Stimulated activated CD4-positive, alpha-beta T cell treated with anti-CD3 and anti-CD28 coated beads, Interleukin-4, amount 100 ng/mL, for 4 hours (primary cell): ENCODE results near the gene RPS6KC1.

ENCODE experiments used
- DNase-seq, 2 experiments: peaks; one replicate each; pipeline ENCODE4 v3.0.0-alpha.2; 2020

Gene RPS6KC1

GRCh38 chr1:213249395-213249794, 198.4 kb downstream of the RPS6KC1 start:
- DNase-seq = no peak

DNA sequence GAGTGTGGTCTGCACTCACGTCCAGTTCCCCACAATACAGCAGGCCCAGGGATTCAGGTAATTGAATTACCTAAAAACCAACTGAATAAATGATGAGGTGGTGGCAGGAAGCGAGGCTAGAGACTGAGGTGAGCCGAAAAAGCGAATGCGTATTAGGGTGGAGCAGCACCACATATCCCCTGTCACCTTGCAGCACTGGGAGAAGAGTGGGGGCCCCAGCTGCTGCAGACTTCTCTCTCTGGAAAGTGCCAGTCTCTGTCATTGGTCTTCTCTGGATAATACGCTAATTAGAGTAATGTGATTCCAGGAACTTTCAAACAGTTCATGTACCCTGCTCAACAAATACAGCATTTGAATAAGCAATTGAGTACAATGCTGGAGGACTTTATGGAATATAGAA, 199.0 kb downstream of the RPS6KC1 start:
- no peak for DNase-seq

DNA sequence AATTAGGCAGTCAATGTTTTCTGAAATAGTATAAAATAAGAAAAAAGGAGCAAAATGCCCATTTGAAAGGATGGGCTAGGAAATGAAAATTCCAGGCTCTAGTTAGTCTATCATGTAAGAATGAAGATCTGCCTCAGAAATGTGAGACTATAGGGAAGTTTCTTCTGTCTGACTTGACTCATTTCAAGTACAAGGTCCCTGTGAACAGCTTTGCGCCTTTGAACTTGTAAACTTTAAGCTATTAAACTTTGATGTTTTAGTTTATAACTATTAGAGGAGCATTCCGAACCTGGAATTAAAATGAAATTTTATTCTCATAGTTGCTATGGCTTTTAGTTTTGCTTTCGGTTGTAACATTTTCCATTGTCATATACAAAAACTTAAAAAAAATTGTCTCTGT, 199.4 kb downstream of the RPS6KC1 start:
- no peak for DNase-seq

DNA sequence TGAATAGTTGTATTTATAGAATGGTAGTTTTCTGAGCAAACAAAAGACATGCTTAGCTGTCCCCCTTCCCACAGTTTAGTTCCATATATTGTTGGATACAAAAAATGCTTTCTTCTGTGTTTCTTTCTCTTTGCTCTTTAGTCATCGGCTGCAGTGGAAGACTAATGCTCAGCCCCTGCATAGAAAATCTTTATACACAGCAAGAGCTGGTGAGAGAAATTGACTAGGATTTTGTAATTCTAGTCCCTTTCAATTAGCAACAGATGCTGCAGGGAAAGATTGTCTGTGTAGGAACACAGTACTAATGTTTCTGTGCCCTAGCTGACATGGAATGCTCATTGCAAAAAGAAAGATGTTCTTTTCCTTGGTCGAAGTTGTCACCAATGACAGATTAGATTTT, 200.9 kb downstream of the RPS6KC1 start:
- DNase-seq = no peak

DNA sequence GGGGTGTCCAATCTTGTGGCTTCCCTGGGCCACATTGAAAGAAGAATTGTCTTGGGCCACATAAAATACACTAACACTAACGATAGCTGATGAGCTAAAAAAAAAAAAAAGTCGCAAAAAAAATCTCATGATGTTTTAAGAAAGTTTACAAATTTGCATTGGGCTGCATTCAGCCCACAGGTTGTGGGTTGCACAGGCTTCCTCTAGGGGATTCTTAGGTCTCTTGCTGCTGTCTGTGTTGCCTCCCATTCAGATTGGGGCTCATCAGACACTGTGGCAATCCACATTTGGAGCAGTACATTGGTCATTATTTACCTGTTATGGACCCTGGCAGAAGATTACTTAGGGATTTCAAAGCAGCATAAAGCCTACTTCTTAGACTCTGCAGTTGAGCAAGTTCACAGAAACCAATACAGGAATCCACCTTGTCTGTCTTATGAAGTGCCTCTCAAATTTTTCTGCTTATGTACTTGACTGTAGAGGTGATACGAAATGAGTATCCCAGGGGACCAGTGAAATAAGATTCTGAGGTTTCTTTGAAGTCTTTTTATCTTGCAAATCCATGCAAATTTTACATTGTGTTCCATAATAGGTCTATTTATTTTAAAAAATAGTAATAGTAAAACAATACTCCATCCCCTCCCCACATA, 205.5 kb downstream of the RPS6KC1 start:
- DNase-seq = no peak

DNA sequence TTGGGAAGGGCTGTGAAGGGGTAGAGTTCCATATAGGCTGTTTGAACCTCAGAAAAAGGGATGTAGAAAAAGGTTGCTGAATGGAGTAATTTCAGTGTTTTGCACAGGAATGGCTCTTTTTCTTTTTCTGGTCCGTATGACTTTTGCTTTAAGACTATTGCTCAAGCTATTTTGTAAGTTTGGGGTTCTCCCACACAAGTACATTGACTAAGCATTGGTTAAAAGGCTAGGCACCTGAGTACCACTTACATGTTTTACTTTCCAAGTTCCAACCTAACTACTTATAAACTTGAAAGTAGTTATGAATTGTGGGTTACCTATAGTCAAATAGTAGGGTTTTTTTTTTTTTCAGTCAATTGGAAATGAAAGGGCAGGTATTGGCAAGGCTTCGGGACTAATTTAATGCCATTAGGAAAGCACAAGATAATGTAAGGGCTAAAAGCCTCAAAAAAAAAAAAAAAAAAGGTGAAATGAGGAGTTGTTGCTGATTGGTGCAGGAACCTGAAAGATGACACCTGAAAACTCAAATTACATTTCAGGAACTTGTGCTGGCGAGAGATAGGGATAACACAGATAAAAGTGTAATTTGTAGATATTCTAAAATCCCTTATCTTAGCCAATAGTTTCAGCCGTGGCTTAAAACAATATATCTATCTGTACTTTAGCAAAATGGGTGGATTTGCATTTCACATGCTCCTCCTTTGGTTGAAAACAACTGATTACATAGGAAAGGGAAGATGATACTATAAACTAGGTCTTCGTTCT, 209.5 kb downstream of the RPS6KC1 start:
- no peak for DNase-seq

- no peak for DNase-seq
These were observed 213.5 kb downstream of the RPS6KC1 start for GRCh38 chr1:213264531-213264930.

- no peak for DNase-seq
These were observed 216.1 kb downstream of the RPS6KC1 start for GRCh38 chr1:213266983-213267772.

GRCh38 chr1:213268221-213268620, 217.2 kb downstream of the RPS6KC1 start:
- DNase-seq = no peak

GRCh38 chr1:213269829-213270228, 218.8 kb downstream of the RPS6KC1 start:
- DNase-seq = no peak

DNA sequence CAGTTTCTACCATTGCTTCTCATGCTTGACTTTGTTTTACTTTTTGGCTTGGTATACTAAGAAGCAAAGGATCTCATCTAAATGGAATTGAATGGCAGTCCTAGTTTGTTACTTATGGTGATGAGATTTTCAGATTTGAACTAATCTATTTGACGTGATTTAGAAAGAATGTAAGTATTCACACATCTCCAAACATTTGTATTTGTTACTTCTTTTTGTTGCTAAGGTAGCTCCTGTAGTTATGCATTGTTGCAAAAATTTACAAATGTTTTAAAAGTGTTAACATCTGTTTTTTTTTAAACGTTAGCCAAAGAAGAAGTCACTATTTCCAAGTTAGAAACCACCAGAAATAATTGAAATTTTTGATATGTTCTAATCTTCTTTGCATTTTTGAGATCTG, 222.5 kb downstream of the RPS6KC1 start:
- no peak for DNase-seq

DNA sequence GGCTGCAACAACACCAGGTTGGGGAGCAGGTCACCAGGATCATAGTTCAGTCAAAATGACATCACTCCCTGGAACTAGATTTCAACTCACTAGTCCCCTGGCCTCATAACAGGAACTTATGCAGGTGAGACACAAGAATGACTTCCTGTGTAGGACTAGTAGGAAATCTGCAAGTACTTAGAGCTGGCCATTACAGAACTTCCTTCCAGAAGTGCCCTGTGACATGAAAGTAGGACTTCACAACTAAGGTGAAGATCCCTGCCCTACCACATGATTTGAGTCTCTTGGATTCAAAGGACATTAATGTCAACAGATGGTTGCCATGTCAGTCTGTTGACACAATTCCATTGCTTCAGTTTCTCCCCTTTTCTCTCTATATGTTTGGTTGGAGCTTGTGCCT, 223.1 kb downstream of the RPS6KC1 start:
- DNase-seq = no peak

DNA sequence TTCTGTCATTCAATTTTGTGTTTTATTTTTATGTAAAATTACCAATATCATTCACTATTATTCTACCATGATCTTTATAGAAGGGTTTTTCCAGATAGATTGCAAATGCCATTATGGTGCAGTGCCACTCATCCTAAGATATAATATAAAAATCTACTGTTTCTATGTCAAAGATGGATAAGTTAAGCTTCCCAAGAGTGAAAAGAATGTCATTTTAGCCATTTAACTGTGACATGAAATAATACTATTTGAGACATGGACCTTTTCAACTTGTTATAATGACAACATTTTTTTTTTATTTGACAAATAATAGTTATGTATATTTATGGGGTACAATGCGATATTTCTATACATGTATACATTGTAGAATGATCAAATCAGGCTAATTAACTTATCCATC, 224.3 kb downstream of the RPS6KC1 start:
- no peak for DNase-seq

DNA sequence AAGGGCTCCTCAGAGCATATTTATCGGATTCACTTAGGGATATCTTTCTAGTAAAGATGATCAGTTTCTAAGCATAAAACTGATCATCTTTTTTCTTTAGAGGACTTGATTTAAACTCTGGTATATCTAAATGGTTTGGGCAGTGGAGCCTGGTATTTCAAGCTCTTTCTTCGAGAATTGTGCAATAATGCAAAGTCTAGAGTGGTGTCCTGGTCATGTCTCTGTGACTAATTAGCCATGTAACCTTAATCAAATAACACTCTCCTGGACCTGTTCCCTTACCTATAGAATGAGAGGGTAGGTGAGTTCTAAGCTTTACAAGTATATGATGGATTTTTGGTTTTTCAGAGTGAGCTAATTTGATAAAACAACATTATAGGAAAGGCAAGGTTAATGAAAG, 225.2 kb downstream of the RPS6KC1 start:
- no peak for DNase-seq

GRCh38 chr1:213277036-213277435, 226.0 kb downstream of the RPS6KC1 start:
- no peak for DNase-seq

DNA sequence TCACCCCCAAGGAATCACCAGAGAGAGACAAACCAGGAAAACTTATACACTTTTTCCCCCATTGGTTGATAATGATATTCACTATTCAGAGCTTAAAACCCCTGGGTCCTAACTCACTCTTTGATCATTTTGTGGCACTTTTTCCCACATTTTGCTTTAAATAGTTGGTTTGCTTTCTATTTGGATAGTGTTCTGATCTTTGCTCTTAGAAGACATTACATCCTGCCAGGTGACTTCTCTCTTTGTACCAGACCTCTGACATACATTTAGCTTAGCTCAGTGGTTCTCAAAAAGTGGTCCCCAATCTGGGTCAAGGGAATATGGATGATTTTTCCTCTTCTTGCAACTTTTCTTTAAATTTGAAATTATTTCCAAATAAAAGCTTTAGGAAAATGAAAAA, 228.4 kb downstream of the RPS6KC1 start:
- no peak for DNase-seq

- DNase-seq = no peak
These were observed 230.7 kb downstream of the RPS6KC1 start for GRCh38 chr1:213281640-213282301.

DNA sequence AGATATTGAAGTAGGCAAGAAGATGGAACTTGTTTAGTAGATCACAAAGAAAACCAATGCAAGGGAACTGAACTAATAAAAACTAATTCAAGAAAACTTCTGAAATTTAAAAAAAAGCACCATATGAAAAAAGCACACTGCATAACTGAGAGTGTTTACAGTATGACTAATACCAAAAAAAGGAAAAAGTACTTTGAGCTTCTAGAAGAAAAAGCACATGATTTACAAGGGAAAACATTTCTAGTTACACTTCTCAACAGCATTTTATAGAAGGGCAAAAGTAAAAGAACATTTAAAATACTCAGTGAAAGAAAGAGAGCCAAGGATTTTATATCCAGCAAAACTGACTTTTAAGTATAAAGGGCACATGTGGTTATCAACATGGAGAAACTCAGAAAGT, 233.6 kb downstream of the RPS6KC1 start:
- DNase-seq = no peak

- DNase-seq = no peak
These were observed 235.2 kb downstream of the RPS6KC1 start for GRCh38 chr1:213286235-213286634.

DNA sequence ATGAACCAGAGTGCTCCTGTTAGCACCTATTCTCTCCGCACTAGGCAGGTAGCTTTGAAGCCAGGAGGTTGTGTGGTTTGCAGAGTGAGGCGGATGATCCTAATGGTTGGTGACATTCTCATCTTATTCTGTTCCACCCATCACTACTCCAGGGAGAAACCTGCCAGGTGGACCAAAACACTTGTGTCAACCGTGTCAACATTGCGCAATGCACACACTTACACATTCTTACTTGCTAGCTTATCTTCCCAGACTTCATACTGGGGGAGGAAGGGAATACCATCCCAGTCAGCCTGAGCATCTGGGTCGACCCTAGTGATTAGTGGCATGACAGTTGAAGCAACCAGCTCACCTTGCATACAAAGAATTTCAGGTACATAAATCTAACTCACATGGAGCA, 236.9 kb downstream of the RPS6KC1 start:
- no peak for DNase-seq

DNA sequence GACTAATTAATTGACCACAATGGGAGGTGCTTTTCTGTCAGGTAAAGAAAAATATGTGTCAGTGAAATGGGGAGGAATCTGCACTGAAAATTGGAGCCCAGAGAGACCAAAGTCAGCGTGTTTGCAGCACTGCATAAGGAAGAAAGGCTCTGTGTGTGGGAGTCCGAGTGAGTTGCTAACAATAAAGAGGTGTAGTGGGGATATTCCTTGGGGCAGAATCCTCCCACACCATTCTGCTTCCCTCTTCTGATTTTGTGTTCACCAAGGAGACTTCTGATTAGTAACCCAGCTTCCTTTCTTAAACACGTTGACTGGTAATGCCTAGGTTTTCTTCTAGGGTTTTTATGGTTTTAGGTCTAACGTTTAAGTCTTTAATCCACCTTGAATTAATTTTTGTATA, 240.5 kb downstream of the RPS6KC1 start:
- DNase-seq = no peak

- DNase-seq = no peak
These were observed 241.6 kb downstream of the RPS6KC1 start for GRCh38 chr1:213292614-213293013.

DNA sequence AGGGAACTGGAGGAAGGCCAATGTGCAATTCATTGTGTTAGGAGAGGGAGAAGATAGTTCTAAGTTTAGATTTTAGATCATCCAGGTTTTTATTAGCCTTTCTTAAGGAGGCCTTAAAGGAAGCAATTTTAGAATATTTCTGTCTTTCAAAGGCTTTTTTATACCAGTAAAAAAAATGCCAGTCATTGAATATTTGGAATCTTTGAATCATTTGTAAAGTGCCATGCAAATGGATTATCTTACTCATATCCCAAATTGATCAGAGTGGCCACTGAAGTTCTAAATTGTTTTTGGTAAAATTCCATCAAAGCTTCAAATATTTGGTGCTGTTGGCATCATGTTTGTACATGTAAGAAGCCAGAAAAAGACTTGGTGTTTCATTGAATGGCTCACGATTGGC, 244.8 kb downstream of the RPS6KC1 start:
- no peak for DNase-seq
